Parathyroid adenoma (tissue), 2 donors: ENCODE results near the gene IFI27L2.

Experiments
- H2AFZ ChIP-seq: fragments of 300-600 bp; sonication (generic); one replicate; pipeline ENCODE4 v1.7.0; 2017; ENCODE audit warnings: antibody characterized with exemption, mild to moderate bottlenecking
- H3K27ac ChIP-seq: fragments of 300-600 bp; sonication (generic); one replicate; pipeline ENCODE4 v1.7.0; 2017
- H3K27me3 ChIP-seq: fragments of 300-600 bp; sonication (generic); one replicate; pipeline ENCODE4 v1.7.0; 2017; ENCODE audit warnings: low read length; ENCODE audit not compliant: control insufficient read depth, insufficient read depth
- H3K36me3 ChIP-seq: fragments of 300-600 bp; sonication (generic); one replicate; pipeline ENCODE4 v1.7.0; 2017; ENCODE audit warnings: low read length; ENCODE audit not compliant: control insufficient read depth, insufficient read depth
- H3K4me1 ChIP-seq: fragments of 300-600 bp; sonication (generic); one replicate; pipeline ENCODE4 v1.7.0; 2017; ENCODE audit warnings: control low read depth
- H3K4me2 ChIP-seq: fragments of 300-600 bp; sonication (generic); one replicate; pipeline ENCODE4 v1.7.0; 2017; ENCODE audit warnings: low read length
- H3K4me3 ChIP-seq: fragments of 300-600 bp; sonication (generic); one replicate; pipeline ENCODE4 v1.7.0; 2017; ENCODE audit warnings: low read depth, low read length
- H3K79me2 ChIP-seq: fragments of 300-600 bp; sonication (generic); one replicate; pipeline ENCODE4 v1.7.0; 2017; ENCODE audit warnings: control low read depth
- H3K9ac ChIP-seq: fragments of 300-600 bp; sonication (generic); one replicate; pipeline ENCODE4 v1.7.0; 2017; ENCODE audit warnings: mild to moderate bottlenecking
- H3K9me3 ChIP-seq: fragments of 300-600 bp; sonication (generic); one replicate; pipeline ENCODE4 v1.7.0; 2017; ENCODE audit warnings: low read length; ENCODE audit not compliant: control insufficient read depth
- TF ChIP-seq, protein P1 (sequence below): fragments of 300-600 bp; sonication (generic); IDR thresholded peaks from one replicate; pipeline ENCODE4 v1.7.0; 2017; ENCODE audit warnings: antibody characterized with exemption, mild to moderate bottlenecking
- donor health status: primary hyperparathyroidism.

The IFI27L2 gene

DNA sequence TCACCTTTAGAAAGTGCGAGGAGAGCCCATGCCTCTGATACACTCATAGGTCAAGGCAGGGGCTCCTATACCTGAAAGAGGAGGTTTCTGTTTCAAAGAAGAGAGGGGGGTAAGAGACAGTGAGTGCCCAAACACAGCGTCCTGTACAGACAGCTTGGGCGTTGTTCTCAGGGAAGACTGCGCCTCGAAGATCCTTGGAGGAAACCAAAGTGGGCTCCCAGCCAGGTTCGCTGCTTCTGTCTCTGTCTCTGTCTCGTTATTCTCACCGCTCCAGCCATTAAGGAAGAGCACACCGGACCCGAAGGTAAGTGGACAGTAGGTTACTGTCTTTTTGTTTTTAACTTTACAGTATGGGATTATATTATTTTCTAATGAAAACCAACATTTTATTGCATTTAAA is 24.7 kb downstream of the IFI27L2 start:
- Histone ChIP-seq H2AFZ (no peak overlapping the region), H3K9ac (no peak overlapping the region), H3K27ac (no peak overlapping the region), H3K79me2 (no peaks in the 10 kb centered on the region), H3K27me3 (no peaks in the 10 kb centered on the region), H3K9me3 (no peaks in the 10 kb centered on the region), H3K36me3 (no peaks in the 10 kb centered on the region), H3K4me3 (no peak overlapping the region), H3K4me2 (no peak overlapping the region), H3K4me1 (no peaks in the 10 kb centered on the region)
- TF ChIP-seq, protein P1, sequence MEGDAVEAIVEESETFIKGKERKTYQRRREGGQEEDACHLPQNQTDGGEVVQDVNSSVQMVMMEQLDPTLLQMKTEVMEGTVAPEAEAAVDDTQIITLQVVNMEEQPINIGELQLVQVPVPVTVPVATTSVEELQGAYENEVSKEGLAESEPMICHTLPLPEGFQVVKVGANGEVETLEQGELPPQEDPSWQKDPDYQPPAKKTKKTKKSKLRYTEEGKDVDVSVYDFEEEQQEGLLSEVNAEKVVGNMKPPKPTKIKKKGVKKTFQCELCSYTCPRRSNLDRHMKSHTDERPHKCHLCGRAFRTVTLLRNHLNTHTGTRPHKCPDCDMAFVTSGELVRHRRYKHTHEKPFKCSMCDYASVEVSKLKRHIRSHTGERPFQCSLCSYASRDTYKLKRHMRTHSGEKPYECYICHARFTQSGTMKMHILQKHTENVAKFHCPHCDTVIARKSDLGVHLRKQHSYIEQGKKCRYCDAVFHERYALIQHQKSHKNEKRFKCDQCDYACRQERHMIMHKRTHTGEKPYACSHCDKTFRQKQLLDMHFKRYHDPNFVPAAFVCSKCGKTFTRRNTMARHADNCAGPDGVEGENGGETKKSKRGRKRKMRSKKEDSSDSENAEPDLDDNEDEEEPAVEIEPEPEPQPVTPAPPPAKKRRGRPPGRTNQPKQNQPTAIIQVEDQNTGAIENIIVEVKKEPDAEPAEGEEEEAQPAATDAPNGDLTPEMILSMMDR = no peak

DNA sequence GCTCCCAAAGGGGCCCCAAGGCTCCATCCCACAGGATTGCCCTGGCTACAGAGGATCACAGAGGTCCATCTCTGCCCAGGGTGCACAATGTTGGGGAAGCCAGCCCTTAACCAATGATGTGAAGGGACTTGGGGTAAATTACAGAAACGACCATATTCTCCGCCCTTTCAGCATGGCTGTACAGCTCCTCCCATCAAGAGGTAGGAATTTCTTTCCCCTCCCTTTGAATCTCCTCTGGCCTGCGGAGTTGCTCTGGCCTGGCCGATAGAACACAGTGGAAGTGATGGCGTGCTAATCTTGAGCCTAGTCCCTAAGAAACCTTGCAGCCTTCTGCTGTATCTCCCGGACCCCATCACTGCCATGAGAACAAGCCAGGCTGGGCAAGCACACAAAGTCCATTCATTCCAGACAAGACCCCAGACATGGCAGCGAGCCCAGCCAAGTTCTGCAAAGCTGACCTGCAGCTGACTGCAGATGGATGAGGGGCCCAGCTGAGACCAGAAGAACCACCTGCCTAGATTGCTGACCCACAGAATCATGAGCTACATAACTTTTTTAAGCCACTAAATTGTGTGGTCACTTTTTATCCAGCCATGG is 25.8 kb downstream of the IFI27L2 start:
- Histone ChIP-seq H3K4me1 (no peaks in the 10 kb centered on the region), H3K9ac (no peak overlapping the region), H3K4me2 (no peak overlapping the region), H3K4me3 (no peak overlapping the region), H2AFZ (no peak overlapping the region), H3K27me3 (no peaks in the 10 kb centered on the region), H3K9me3 (no peaks in the 10 kb centered on the region), H3K79me2 (no peaks in the 10 kb centered on the region), H3K36me3 (no peaks in the 10 kb centered on the region), H3K27ac (no peak overlapping the region)
- TF ChIP-seq, protein P1 = no peak

DNA sequence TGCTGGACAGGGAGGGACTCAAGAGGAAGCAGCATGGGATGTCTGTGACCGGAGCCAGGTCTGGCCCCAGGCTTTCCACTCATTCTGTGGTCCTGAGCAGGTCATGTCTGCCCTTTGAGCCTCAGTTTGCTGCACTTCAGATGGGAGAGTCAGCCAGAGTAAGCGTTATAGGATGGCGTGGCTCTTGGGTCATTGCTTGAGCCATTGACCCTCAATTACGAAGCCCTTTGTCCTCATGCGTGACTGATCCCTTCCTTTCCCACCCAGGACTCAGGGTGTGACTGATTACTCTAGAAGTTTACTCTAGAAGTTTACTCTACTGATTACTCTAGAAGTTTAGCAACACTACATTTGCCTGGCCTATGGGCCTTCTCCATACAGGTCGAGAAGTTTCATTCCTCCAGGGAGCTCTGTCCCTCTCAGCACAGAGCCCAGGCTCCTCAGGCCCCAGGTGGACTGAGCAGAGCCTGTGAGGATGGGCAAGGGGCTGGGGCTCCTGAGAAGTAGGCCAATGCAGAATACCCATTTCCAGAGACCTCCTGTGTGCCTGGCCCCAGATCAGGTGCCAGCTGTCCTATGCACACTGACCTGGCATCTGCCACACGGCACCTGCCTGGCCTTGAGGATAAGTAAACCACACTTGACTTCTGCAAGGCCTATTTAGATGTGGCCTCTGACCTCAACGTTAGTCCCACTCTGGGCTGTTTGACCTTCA is 26.5 kb downstream of the IFI27L2 start:
- Histone ChIP-seq H3K4me1 (no peaks in the 10 kb centered on the region), H3K27me3 (no peaks in the 10 kb centered on the region), H3K9me3 (no peaks in the 10 kb centered on the region), H3K9ac (no peak overlapping the region), H3K4me2 (no peak overlapping the region), H3K27ac (no peak overlapping the region), H3K79me2 (no peaks in the 10 kb centered on the region), H2AFZ (no peak overlapping the region), H3K4me3 (no peak overlapping the region), H3K36me3 (no peaks in the 10 kb centered on the region)
- TF ChIP-seq, protein P1 = no peak

DNA sequence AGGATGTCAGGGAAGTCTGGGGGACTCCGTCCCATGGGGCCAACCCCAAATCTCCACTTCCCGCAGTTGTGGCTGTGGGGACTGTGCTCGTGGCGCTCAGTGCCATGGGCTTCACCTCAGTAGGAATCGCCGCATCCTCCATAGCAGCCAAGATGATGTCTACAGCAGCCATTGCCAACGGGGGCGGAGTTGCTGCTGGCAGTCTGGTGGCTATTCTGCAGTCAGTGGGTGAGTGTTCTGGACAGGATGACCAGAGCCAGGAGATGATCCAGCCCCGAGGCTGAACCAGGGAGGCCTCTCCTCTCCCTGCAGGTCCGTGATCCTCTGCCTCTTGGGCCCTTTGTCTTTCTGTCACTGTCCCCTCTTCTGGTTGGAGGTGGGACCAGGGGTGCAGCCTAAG is 27.7 kb downstream of the IFI27L2 start:
- H3K4me2 ChIP-seq = no peak overlapping the region
- no peak overlapping the region for H3K27ac ChIP-seq
- no peaks in the 10 kb centered on the region for H3K79me2 ChIP-seq
- H3K27me3 ChIP-seq = no peaks in the 10 kb centered on the region
- H2AFZ ChIP-seq = no peak overlapping the region
- H3K9ac ChIP-seq = no peak overlapping the region
- no peaks in the 10 kb centered on the region for H3K36me3 ChIP-seq
- no peak overlapping the region for H3K4me3 ChIP-seq
- H3K9me3 ChIP-seq = no peaks in the 10 kb centered on the region
- TF ChIP-seq, protein P1 = no peak
- H3K4me1 ChIP-seq = no peaks in the 10 kb centered on the region

DNA sequence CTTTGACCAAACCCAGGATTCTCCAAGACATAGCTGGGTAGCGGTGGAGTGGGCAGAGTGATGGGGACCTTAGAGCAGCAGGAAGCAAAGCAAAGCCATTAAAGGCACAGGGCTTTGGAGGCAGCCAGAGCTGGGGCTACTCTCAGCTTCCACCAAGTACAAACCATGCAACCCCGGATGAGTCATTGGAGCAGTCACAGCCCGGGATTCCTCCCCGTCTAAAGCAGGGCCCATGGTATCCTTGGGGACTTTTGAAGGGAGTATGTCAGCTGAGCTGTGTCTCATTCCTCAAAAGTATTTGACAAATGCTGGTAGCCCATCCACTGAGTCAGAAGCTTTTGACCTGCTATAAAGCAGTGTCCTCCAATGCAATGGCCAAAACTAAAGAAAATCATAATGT is 28.6 kb downstream of the IFI27L2 start:
- Histone ChIP-seq H3K9me3 (no peaks in the 10 kb centered on the region), H3K79me2 (no peaks in the 10 kb centered on the region), H2AFZ (no peak overlapping the region), H3K4me1 (no peaks in the 10 kb centered on the region), H3K36me3 (no peaks in the 10 kb centered on the region), H3K4me3 (no peak overlapping the region), H3K9ac (no peak overlapping the region), H3K27me3 (no peaks in the 10 kb centered on the region), H3K4me2 (no peak overlapping the region), H3K27ac (no peak overlapping the region)
- TF ChIP-seq, protein P1 = no peak
